HG03159 (cell line): ENCODE results near the gene KRT1.

ENCODE experiments used
- ATAC-seq: cut with Tn5 transposase; IDR thresholded peaks from one replicate; pipeline ENCODE4 v1.9.1; 2021; ENCODE audit warnings: mild to moderate bottlenecking, moderate library complexity; ENCODE audit not compliant: unreplicated experiment

KRT1 gene

DNA sequence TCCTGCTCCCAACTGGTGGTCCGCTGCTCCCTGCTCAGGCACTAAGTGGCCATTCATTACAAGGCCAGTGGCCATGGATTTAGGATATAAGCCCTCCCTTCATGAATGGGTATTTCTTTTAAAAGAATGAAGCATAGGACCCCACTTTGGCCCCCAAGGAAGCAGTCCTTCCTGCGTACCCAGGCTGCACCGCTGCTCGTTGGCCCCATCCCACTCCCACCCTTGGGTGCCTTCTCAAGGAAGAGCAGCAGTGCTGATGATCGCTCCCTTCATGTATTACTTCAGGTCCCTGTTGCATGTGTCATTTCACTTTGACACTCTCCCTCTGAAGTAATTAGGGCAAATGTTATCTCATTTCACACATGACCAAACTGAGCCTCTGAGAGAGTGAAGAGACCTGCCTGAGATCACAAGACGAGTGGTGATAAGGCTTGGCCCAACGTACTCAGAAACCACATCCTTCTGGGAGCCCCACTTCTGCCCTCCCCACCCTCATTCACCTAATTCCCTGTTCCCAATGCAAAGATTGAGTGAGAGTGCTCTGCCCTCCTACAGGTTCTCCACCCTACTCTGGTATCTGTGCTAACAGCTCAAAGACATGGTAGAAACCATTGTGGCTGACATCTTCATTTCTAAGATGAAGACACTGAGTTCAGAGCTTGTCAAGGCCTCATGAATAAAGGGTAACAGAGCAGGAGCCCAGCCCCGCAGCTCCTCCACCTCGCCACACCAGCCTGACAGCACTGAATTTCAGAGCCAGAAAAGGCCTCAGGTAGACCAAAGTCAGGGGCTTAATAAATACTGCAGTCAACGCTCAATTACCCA, 17.9 kb downstream of the KRT1 start:
- ATAC-seq = no peak

DNA sequence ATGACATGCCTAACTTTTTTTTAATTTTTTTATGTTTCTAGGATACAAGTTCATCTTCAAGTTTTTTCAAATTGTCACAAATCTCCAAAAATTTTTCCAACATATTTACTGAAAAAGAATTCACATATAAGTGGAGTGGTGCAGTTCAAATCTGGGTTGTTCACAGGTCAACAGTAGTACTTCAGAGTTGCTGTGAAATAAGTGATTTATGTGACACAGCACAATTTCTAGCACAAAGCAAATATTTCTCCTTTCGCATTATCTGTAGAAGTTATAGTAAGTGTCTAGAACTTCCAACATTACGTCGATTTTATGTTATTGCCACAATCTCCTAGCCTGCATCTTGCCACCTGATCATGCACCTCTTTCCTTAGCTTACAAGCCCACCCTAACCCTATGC, 18.5 kb downstream of the KRT1 start:
- no peak for ATAC-seq

DNA sequence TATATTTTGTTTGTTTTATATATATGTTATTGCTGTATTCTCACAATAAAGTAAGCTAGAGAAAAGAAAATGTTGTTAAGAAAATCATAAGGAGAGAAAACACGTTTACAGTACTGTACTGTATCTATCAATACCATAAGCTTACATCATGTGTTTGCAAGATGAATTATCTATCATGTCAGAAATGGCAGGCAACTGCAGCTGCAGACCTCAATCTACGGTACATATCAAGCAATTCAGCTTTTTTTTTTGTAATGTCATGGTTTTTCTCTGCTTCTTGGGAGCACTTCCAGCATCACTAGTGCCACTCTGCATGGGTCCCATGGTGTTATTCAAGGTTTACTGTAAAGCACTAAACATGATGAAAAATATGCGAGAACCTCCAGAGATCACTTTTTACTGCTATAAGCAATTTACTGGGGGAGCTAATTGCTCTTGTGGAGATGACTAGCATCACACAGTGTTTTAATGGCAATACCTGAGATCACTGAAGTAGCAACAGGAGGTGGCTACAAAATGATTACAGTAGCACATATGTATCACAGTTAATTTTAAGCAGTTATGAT, 19.2 kb downstream of the KRT1 start:
- no peak for ATAC-seq

DNA sequence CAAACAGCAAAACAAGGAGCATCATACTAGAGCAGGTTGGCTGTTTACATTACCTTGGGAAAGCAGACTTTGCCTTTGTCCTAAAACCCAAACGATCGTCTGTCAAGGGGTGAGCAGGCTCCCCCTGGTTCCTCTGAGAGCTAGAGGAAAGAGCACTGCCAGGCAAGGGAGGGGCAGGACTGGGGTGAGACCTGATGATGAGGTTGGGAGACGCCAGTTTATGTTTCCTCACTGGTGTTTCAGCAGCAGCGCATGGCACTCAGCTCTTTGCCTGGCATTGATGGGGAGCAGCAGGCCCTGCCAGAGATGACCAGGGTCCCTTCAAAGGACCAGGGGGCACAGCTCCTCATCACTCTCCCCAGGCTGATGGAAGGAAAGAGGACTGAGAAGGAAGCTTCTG, 20.3 kb downstream of the KRT1 start:
- no peak for ATAC-seq

DNA sequence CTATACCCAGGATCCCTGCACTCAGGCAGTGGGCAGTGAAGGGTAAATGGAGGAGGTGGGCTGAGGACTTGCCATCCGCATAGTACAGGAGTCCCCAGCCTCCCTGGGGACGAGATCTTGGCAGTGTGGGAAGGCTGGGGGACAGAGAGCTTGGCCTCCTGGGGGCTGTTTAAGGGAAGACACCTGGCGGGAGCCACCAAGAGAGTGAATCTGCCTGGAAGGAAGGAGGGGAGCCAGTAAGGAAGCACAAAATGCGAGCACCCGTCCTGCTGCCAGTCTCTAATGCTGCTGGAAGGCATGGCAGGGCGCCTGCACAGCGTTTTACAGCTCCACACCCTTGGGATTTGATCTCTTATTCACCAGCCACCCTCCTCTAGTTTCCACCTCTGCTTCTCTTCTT, 20.8 kb downstream of the KRT1 start:
- no peak for ATAC-seq

DNA sequence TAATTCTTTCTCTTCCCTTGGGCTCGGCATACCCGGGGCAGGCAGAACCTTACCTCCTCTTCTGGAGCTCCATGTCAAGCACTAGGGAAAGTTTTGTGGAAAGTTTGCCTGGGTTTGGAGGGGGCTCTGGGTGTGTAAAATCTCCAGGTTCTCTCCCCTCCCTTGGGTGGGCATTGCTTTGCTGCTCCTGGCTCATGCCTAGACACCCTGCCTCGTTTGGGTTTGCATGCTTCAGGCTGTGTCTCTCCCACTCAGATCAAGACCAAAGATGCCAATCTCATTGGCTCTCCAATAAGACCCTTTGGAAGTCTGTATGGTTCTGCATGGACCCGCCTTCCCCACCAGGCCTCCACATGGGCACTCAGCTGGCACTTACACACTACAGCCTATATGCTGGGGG, 22.0 kb downstream of the KRT1 start:
- no peak for ATAC-seq

DNA sequence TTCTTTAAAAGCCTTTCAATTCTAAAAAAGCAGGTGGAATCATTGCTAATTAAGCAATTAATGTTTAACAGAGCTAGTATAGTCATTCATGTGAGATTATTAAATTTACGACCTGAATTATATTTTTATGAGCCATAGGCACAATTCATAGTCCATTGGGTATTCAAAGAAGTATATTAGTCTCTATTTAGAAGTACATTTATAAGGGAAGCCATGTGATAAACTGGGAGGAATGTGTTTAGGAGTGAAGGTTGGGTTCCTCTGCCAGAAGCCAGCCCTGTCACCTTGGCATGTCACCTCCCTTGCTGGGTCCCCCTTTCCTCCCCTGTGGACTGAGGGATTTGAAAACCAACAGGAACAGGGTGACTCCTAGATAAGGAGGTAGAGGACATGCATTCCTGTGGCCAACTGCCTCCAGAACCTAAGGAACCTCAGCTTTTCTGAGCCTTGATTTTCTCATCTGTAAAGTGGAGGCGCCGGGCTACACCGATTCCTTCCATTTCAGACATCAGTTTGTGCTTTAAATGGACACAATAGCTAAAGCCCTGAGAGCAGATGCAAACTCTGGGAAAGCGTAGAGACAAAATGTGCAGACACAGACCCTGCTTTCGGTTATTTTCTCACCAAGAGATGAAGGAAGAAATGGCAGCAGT, 22.8 kb downstream of the KRT1 start:
- ATAC-seq = no peak

DNA sequence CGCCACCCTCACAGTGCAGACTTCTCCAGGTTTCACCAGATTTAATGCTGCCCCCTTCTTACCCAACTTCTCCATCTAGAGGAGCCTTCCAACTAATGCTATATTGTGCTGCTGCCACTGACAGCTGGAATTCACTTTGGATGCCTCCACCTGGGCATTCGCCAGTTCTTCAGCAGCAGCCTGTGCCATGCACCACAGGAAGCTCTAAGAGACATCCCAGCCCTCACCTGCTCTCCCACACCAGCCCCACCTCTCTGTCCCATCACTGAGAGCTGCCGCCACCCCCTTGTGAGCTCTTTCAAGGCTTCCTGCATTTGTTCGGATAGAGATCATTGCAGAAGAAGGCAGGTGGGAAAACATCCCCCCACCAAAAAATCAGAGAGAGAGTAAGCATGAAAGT, 23.6 kb downstream of the KRT1 start:
- no peak for ATAC-seq

DNA sequence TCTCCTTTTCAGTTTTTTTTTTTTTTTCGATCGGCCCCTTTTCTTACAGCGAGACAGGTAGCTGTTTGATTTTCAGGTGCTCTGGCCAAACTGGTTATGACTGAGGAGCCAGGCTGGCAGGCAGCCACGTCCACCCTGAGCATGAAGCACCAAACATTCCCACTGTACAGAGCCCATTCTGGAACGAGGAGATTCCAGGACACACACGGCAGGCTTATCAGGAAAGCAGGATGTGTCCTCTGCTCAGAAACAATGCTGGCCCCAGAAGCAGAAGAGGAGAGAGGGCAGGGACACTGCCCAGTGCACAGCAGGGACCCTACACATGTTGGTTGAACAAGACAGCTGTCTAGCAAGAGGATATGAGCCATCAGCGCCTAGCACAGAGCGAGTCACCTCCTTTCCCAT, 24.5 kb downstream of the KRT1 start:
- no peak for ATAC-seq

DNA sequence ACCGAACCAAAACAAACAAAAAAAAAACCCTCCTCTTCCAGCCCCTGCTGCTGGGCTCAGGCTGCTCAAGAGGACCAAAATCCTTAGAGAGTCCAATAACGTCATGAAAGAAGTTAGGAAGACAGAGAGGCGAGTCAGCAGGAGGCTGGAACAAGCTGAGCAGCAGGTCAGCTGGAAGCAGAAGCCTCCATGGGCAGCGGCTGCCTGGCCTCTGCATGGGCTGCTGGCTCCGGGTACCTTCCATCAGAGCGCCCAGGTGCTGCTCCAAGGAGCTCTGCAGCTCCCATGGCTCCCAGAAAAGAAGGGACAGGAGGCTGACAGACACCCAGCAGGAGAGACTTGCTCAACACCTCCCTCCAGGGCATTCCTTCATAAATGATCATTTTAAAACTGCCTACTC, 25.0 kb downstream of the KRT1 start:
- ATAC-seq = no peak

DNA sequence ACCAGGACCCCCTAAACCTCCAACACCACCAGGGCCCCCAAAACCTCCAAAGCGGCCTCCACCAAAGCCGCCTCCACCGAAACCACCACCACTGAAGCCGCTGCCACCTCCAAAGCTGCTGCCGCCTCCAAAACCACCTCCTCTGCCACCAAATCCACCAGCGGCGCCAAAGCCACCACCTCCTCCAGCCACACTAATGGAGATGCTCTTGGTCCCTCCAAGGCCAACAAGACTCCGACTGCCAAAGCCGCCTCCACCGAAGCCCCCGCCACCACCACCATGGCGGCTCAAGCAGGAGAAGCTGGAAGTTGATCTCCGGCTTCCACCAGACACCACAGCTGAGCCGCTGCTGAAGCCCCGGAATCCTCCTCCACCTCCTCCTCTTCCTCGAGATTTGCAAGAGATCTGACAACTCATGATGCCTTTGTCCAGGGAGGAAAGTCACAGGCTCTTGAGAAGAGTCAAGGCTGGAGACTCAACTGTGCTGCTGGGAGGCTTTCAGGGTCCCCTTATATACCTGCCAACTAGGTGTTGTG, 28.4 kb downstream of the KRT1 start, which contains the start of gene KRT2:
TSS of gene KRT2 (minus strand) at position 486 of the 536 bp plus-strand sequence. CDS start at position 417, 69 bp downstream.
- ATAC-seq = no peak

DNA sequence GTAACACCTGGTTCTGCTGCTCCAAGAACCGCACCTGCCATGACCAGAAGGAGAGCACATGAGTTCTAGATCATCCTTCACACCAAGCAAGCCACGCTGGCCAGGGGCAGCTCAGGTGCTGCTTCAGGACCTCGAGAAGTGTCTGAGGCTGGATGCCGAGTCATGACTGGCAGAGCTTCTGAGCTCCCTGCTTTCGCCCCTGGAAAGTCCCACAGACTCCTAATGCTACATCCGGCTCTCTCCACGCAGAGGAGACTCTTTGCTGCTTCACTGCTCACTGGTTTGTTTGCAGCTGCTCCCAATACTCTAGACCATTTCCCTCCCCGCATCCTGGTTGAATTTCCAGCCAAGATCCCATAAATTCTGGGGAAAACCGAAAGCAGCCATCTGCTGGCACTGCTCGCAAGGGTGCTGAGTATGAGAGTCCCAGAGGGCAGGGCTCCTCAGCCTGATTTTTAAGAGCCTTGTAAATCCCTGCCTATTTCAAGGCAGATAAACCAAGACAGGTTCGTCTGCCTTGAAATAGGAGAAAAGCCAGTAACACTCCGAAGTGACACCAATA, 29.6 kb downstream of the KRT1 start:
- no peak for ATAC-seq

DNA sequence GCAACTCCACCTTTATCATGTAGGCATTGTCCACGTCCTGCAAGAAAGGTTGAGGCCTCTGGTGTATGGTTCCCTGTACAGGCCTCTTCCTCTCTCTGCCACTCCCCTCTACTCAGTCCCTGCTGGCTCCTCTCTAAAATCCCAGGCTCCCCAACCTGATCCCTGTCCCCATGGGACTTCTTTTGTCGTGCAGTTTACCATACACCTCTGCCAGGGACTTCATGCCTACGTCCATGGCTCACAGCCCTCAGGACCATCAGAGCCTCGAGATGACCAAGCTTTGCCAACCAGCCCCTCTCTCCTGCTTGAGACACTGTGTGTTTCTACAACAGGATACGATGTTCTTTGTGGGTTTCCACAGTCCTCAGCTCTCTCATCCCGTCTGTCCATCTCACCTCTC, 31.1 kb downstream of the KRT1 start:
- ATAC-seq = no peak

DNA sequence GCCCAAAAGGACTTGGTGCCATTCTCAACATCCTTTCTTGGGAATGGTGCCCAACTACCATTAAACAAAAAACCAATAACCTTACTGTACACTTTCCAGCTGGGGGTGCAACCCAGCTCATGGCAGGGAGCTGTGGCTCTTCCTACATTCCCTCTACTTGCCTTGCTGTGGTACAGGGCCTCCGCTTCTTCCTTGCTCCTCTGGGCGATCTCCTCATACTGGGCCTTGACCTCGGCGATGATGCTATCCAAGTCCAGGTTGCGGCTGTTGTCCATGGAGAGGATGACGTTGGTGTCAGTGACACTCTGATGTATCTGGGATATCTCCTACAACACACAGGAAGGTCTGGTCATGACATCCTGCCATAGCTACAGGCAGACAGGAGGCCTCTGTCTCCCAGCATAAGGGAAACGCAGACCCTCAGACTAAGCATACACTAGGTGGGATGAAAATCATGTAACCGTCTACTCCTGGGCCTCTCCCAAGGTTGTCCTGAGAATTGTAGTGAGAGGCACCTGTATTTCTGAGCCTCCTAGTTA, 32.1 kb downstream of the KRT1 start:
- no peak for ATAC-seq

DNA sequence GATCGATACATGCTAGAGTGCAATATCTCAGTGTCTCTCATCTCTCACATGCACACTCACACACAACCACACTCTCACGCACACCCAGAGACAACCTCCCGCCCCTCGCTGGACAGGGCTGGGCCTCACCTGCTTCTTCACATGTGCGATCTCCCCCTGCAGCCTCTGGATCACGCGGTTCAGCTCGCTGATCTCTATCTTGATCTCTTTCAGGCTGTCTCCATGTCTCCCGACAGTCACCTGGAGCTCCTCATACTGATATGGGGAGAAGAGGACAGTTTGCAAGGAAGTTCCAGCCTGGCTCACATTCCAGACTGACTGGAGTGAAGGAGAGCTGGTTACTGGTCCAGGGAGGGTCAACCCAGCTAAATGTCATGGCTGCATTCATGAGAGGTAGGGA, 32.6 kb downstream of the KRT1 start:
- no peak for ATAC-seq

DNA sequence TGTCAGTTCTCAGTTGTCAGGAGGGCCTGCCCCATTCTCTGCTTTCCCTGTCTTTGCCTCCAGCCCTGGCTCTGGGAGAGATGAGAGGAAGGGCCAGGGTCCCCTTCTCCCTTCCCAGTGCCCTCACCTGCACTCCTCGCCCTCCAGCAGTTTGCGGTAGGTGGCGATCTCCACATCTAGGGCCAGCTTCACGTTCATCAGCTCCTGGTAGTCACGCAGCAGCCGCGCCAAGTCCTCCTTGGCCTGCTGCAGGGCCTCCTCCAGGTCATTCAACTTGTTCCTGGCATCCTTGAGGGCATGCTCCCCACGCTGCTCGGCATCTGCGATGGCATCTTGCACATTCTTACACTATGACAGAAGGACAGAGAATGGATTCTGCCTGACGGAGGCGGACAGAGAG, 33.6 kb downstream of the KRT1 start:
- ATAC-seq = no peak

DNA sequence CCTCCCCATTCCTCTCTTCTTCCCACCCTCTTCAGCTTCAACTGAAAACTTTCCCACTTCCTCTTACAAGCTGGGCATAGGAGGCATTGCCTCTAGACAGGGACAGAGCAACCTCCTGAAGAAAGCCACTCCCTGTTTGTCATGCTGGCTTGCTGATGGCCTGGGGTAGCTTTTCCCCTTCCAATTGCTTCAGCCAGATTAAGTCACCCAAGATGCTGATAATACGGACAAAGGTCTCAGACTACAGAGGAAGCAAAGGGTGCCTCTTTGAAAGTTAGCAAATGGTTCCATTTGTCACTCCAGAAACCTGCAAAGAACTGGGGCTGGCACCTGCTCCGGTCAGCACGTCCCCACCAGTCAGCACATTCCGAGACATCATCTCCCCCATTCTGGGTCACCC, 34.2 kb downstream of the KRT1 start:
- ATAC-seq = no peak

DNA sequence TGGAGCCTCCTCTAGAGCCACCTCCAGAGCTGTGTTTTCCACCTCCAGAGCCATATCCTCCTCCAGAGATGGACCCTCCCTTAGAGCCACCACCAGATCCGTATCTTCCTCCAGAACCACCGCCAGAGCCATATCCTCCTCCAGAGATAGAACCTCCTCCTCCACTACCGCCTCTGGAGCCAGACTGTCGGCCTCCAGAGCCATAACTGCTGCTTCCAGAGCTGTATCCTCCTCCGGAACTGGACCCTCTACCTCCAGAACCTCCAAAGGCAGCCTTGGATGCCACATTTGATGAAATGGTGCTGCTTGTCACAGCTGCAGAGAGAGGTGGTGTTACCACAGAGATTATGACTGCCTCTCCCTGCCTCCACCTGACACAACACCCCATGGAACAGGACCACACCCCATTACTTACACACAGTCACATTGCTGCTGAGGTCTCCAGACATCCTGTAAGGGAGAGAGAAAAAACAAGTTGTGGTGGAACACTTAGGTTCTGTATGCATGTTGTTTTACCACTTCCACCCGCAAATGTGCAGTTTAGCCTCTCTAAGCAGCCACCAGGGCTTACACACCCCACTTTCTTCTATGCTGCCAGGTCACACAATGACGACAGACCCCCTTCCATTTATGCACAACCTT, 35.0 kb downstream of the KRT1 start:
- no peak for ATAC-seq

DNA sequence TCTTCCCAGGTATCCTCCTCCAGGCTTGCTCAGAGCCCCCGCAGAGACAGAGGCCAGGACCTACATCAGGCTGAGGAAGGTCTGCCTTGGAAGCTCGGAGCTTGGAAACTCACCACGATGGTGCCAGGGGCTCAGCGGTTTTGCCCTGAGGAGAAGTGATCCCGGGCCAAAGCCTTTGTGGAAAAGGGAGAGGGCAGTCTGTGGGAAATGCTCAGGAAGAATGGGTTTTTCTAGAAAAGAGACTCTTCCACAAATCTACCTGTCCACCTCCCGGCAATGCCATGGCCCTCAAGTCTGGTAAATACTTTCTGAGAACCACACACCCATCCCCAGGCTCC, 36.2 kb downstream of the KRT1 start:
- no peak for ATAC-seq

DNA sequence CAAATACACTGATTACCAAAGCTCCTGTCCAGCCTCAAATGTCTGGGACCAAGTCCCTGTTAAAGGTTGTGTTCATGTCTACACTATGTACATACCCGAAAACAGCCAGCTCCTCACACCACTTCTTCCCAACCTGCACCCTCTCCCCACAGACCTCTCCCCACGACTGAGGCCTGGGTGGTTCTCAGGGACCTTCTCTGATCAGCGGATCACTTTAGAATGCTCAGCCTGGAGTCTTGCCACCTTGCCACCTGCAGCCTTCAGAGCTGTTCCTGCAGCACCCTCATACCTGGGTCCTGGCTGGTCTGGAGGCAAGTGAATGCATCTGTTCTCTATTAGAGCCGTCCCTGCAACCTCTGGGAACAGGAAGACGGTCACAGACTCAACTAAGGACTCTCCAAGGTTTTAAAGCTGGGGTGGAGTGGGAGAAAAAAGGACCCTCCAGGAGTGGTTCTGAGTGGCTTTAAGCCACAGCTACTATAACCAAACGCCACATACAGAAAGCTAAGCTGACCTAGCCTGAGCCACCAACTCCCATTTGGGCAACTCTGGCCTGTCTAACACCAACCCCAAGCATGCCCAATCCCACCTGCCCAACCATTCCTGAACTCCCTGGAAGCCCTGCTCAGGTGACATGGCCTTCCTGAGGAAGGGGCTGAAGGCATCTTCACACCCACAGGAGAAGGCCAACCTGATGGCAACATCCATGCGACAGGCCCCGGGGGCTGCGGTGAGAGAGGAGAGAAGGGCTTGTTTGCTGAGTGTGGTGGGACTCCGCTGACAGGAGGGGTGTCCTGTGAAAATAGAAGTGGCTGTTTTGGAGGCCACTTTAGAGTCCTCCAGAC, 36.8 kb downstream of the KRT1 start:
- ATAC-seq = no peak
